NCI-H526 treated with DMSO at 0.1 percent for 48 hours (cell line): ENCODE results near the gene APOL6.
"Not testable (repeated sequence)": the region's sequence is repeated elsewhere in the genome, so short reads cannot be mapped to it uniquely, and the experiment has no call there.

Experiments used
- DNase-seq: peaks from one replicate; lab custom pipeline; 2025; lab: John Stamatoyannopoulos, UW

APOL6 gene

GRCh38 chr22:35617137-35617755 lies 31.0 kb upstream of the APOL6 start, which contains the start of gene MB:
MB (minus strand) TSS chr22:35617329; CDS start chr22:35617257, 72 bp downstream.
- no peak for DNase-seq

- DNase-seq: no peak
Observed at GRCh38 chr22:35618427-35619223, 29.6 kb upstream of the APOL6 start.

- DNase-seq: no peak
Observed at GRCh38 chr22:35619336-35620094, 28.7 kb upstream of the APOL6 start.

- no peak for DNase-seq
Observed at GRCh38 chr22:35620624-35621251, 27.5 kb upstream of the APOL6 start.

GRCh38 chr22:35621451-35621850 lies 26.8 kb upstream of the APOL6 start:
- DNase-seq: no peak

- no peak for DNase-seq
Observed at GRCh38 chr22:35622191-35622913, 25.9 kb upstream of the APOL6 start.

- DNase-seq: not testable (repeated sequence)
Observed at GRCh38 chr22:35623885-35624284, 24.4 kb upstream of the APOL6 start.

- no peak for DNase-seq
Observed at GRCh38 chr22:35624547-35624946, 23.7 kb upstream of the APOL6 start.

- DNase-seq: no peak
Observed at GRCh38 chr22:35625763-35626432, 22.3 kb upstream of the APOL6 start.

- DNase-seq: peak; percentile 59
Observed at GRCh38 chr22:35627267-35628041, 20.8 kb upstream of the APOL6 start.

GRCh38 chr22:35628732-35629131 lies 19.5 kb upstream of the APOL6 start:
- no peak for DNase-seq

GRCh38 chr22:35629406-35630216 lies 18.6 kb upstream of the APOL6 start:
- DNase-seq: no peak

- DNase-seq: no peak
Observed at GRCh38 chr22:35630387-35630793, 17.9 kb upstream of the APOL6 start.

- no peak for DNase-seq
Observed at GRCh38 chr22:35630891-35631290, 17.4 kb upstream of the APOL6 start.

- DNase-seq: peak; percentile 3
Observed at GRCh38 chr22:35631597-35631996, 16.6 kb upstream of the APOL6 start.

GRCh38 chr22:35632935-35633334 lies 15.3 kb upstream of the APOL6 start:
- DNase-seq: no peak

GRCh38 chr22:35633520-35633919 lies 14.7 kb upstream of the APOL6 start:
- DNase-seq: no peak

- DNase-seq: no peak
Observed at GRCh38 chr22:35634015-35634414, 14.2 kb upstream of the APOL6 start.

- DNase-seq: no peak
Observed at GRCh38 chr22:35634943-35635540, 13.2 kb upstream of the APOL6 start.
